Right lobe of liver (tissue), 4 donors: ENCODE measurements around the gene MEI1.

Source experiments
- POLR2A ChIP-seq: fragments of 450-650 bp; IDR thresholded peaks from one replicate; pipeline ENCODE4 v1.6.1; 2017; ENCODE audit warnings: antibody characterized with exemption, mild to moderate bottlenecking
- TF ChIP-seq, protein P1 (sequence below), 4 donors: fragments of 200-600 bp in 3 of 4; fragments of 450-650 bp in 1 of 4; IDR thresholded peaks; one replicate each; pipeline versions ENCODE4 v1.5.1 to v1.8.0; 2016 to 2022; ENCODE audit warnings: antibody characterized with exemption in 4 of 4, mild to moderate bottlenecking in 2 of 4
- donor health status: DM: no; HTN: no; CAD: no.
- donor health status: DM: no; HTN: no; CAD: no.
- donor health status: DM: no; HTN: yes; CAD: no.

DNA sequence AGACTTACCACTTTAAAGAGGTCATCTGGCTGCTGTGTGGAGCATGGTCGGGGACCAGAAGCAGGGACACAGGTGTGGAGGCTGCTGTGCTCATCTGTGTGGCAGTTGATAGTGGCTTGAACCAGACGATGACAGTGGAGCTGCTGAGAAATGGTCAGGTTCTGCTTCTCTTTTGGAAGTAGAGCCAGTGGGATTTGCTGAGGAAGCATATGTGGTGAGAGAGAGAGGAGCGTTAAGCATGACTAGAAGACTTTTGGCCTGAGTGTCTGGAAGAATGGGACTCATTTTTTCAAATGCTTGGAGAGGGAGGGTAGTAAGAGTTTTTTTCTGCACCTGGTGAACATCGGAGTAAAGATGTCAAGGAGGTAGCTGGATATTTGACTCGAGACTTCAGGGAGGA, 121.1 kb downstream of the MEI1 start:
- TF ChIP-seq, protein P1, sequence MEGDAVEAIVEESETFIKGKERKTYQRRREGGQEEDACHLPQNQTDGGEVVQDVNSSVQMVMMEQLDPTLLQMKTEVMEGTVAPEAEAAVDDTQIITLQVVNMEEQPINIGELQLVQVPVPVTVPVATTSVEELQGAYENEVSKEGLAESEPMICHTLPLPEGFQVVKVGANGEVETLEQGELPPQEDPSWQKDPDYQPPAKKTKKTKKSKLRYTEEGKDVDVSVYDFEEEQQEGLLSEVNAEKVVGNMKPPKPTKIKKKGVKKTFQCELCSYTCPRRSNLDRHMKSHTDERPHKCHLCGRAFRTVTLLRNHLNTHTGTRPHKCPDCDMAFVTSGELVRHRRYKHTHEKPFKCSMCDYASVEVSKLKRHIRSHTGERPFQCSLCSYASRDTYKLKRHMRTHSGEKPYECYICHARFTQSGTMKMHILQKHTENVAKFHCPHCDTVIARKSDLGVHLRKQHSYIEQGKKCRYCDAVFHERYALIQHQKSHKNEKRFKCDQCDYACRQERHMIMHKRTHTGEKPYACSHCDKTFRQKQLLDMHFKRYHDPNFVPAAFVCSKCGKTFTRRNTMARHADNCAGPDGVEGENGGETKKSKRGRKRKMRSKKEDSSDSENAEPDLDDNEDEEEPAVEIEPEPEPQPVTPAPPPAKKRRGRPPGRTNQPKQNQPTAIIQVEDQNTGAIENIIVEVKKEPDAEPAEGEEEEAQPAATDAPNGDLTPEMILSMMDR (IDR thresholded peaks at IDR 0.05): no peak
- TF ChIP-seq POLR2A: no peak
